Upper lobe of left lung (tissue), 6 donors: ENCODE results near the gene ANKS1B. TPM values are rescaled to one million over a fixed set of nuclear protein-coding genes. Genes with fewer than 3 reads are reported as not detected.

Experiments
- ATAC-seq, 2 donors: fragments of 200-7000 bp; cut with Tn5 transposase; one replicate each; pipeline ENCODE4 v1.9.1; 2022; ENCODE audit warnings: mild to moderate bottlenecking in 2 of 2, moderate library complexity in 2 of 2; ENCODE audit not compliant: low FRiP score in 2 of 2
- DNase-seq, 2 donors: peaks; one replicate each; pipeline ENCODE4 v3.0.0-alpha.2; 2019 to 2020
- H3K27ac ChIP-seq, 4 donors: fragments of 200-600 bp; sonication (generic); one replicate each; pipeline ENCODE4 v1.5.1; 2016 to 2019
- H3K27me3 ChIP-seq, 4 donors: fragments of 200-600 bp; sonication (generic); one replicate each; pipeline ENCODE4 v1.5.1; 2017 to 2019
- H3K36me3 ChIP-seq, 4 donors: fragments of 200-600 bp; sonication (generic); one replicate each; pipeline ENCODE4 v1.5.1; 2016 to 2019
- H3K4me1 ChIP-seq, 4 donors: fragments of 200-600 bp; sonication (generic); one replicate each; pipeline ENCODE4 v1.5.1; 2018 to 2019
- H3K4me3 ChIP-seq, 4 donors: fragments of 200-600 bp; sonication (generic); one replicate each; pipeline ENCODE4 v1.5.1; 2017 to 2019; ENCODE audit warnings: mild to moderate bottlenecking in 2 of 4, moderate library complexity in 1 of 4
- H3K9me3 ChIP-seq, 4 donors: fragments of 200-600 bp; sonication (generic); one replicate each; pipeline ENCODE4 v1.5.1; 2018 to 2019
- CTCF ChIP-seq, 6 experiments: fragments of 450-650 bp in 4 of 6; fragments of 200-600 bp in 2 of 6; sonication (generic) in 2 of 6; IDR thresholded peaks; one replicate each; pipeline ENCODE4 v1.5.1; 2016 to 2019; ENCODE audit warnings: antibody characterized with exemption in 6 of 6
- EP300 ChIP-seq, 4 donors: sonication (generic); formaldehyde crosslinking; IDR thresholded peaks; one replicate each; pipeline ENCODE4 v1.5.1; 2017; ENCODE audit warnings: antibody characterized with exemption in 4 of 4, control low read depth in 2 of 4
- POLR2A ChIP-seq, 4 donors: fragments of 450-650 bp; IDR thresholded peaks; one replicate each; pipeline ENCODE4 v1.5.1; 2016 to 2017; ENCODE audit warnings: antibody characterized with exemption in 4 of 4, mild to moderate bottlenecking in 2 of 4
- POLR2AphosphoS5 ChIP-seq, 2 donors: sonication (generic); formaldehyde crosslinking; IDR thresholded peaks; one replicate each; pipeline ENCODE4 v1.5.1; 2017; ENCODE audit warnings: antibody characterized with exemption in 2 of 2
- WGBS, 2 donors: methylation state at CpG; one replicate each; pipeline ENCODE4 v1.1.5; 2017 to 2018; 5-methylcytosine and 5-hydroxymethylcytosine counted together
- total RNA-seq, 6 donors: library from RNA; depleted of rRNA in 4 of 6; stranded (reverse); fragments of >200 nt in 4 of 6; gene quantifications; one replicate each; pipeline versions ENCODE4 v1.1.0 to v1.2.1, GENCODE V29; 2016 to 2021
- donor health status: DM: no; HTN: no; CAD: no; lungs with moderate emphysema.
- donor health status: DM: no; HTN: yes; CAD: no; lungs with severe emphysema.

ANKS1B gene
- total RNA-seq, 6 donors from 2014 or later, result 5.1 to 23.7 (median 7.2) TPM

- 91 to 98% methylated on average over 2 of the region's 2 CpGs for WGBS, 2 donors
- TF ChIP-seq POLR2A (IDR thresholded peaks at IDR 0.05) (no peak), EP300 (IDR thresholded peaks at IDR 0.05) (no peak), POLR2AphosphoS5 (IDR thresholded peaks at IDR 0.05) (no peak)
These were observed 276.9 kb downstream of the ANKS1B start for GRCh38 chr12:99707883-99708282.

DNA sequence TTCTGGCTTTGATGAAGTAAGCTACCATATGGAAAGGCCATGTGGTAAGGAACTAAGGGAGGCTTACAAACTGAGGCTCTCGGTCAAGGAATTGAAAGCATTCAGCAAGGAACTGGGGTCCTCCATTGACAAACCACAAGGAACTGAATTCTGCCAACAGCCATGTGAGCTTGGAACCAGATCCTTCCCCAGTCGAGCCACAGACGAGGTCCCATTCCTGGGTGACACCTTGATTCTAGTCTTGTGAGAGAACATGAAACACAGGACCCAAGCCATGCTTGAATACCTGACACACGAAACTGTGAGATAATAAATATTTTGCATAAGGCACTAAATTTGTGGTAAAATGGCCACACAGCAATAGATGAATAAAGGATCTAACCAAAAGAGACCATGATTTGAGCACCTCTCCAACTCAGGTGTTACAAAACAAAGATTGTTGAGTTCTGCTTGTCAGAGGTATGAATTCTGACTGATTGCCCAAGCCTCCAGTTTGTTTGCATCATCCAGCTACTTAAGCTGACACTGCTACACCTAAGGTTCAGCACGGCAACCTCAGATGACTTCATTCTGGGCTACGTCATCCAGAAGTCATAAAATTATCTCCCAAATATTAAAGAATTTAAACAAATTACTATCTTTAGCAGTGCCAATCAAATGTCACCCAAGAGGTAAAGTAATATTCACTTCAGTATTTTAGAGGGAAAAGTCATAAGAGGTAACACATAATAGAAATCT, 277.8 kb downstream of the ANKS1B start:
- H3K27me3 ChIP-seq, result no peaks in the 10 kb centered on the region
- TF ChIP-seq CTCF (IDR thresholded peaks at IDR 0.05), result no peak
- TF ChIP-seq EP300 (IDR thresholded peaks at IDR 0.05), result no peak
- TF ChIP-seq POLR2AphosphoS5 (IDR thresholded peaks at IDR 0.05), result no peak
- TF ChIP-seq POLR2A (IDR thresholded peaks at IDR 0.05), result no peak
- ATAC-seq (no peak), DNase-seq (peak in 1 of 2 donors; percentile 37)
- H3K36me3 ChIP-seq, result no peaks in the 10 kb centered on the region
- no peak overlapping the region for H3K27ac ChIP-seq
- H3K9me3 ChIP-seq, result no peaks in the 10 kb centered on the region
- H3K4me1 ChIP-seq, result no peaks in the 10 kb centered on the region
- H3K4me3 ChIP-seq, result no peak overlapping the region
- 83 to 86% methylated on average over 6 of the region's 6 CpGs for WGBS, 2 donors

More at GRCh38 chr12:99707883-99708282, 276.9 kb downstream of the ANKS1B start:
- Histone ChIP-seq H3K9me3 (no peaks in the 10 kb centered on the region), H3K27me3 (no peaks in the 10 kb centered on the region), H3K4me1 (no peaks in the 10 kb centered on the region), H3K36me3 (no peaks in the 10 kb centered on the region), H3K27ac (no peak overlapping the region), H3K4me3 (no peak overlapping the region)
- ATAC-seq (no peak), DNase-seq (no peak)

- H3K36me3 ChIP-seq, result no peaks in the 10 kb centered on the region
- no peaks in the 10 kb centered on the region for H3K9me3 ChIP-seq
- H3K4me1 ChIP-seq, result no peaks in the 10 kb centered on the region
- TF ChIP-seq POLR2AphosphoS5 (IDR thresholded peaks at IDR 0.05) (no peak), CTCF (IDR thresholded peaks at IDR 0.05) (no peak), POLR2A (IDR thresholded peaks at IDR 0.05) (no peak), EP300 (IDR thresholded peaks at IDR 0.05) (no peak)
- no peak overlapping the region for H3K4me3 ChIP-seq
- no peak overlapping the region for H3K27ac ChIP-seq
- no peaks in the 10 kb centered on the region for H3K27me3 ChIP-seq
- no peak for DNase-seq
- ATAC-seq, result no peak
These were observed 280.3 kb downstream of the ANKS1B start for GRCh38 chr12:99704458-99704857.

DNA sequence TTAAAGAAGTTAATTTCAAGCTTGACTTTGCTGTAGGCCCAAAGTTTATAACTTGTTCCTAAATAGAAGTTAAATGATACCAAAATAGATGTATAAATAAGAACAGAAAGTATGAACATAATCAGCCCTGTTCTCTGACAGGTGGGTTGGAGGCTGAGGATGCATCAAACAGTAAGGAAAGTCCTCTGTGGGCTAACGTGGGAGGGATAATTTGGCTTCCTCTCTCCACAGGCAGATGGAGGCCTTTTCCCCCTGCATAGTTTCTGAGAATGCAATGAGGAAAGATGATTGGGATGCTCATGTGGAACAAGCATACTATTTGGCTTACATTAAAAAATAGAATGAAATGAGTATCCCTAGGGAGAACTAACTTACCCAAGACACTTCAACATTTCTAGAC, 280.7 kb downstream of the ANKS1B start:
- 61 to 67% methylated on average over 1 of the region's 1 CpG for WGBS, 2 donors
- Histone ChIP-seq H3K4me1 (no peaks in the 10 kb centered on the region), H3K9me3 (no peaks in the 10 kb centered on the region), H3K27ac (no peak overlapping the region), H3K36me3 (no peaks in the 10 kb centered on the region), H3K27me3 (no peaks in the 10 kb centered on the region), H3K4me3 (no peak overlapping the region)
- ATAC-seq (no peak), DNase-seq (no peak)
- TF ChIP-seq CTCF (IDR thresholded peaks at IDR 0.05) (no peak), POLR2AphosphoS5 (IDR thresholded peaks at IDR 0.05) (no peak), POLR2A (IDR thresholded peaks at IDR 0.05) (no peak), EP300 (IDR thresholded peaks at IDR 0.05) (no peak)

DNA sequence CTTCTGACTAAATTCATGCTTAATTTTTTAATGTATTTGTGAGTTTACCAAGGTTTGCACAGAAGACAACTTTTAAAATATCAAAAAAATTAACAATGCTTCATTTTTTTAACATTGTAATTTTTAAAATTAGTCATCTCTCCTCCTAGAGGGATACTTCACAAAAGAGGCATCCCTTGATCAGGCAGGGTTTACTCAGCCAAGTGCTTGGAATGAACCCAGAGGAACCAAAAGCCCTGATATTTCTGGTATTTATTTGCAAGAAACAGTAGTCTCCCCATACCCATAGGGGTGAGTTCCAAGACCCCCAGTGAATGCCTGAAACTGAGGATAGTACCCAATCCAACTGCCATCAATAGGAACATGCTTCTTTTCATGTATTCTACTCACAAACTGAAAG, 284.7 kb downstream of the ANKS1B start:
- DNase-seq (no peak), ATAC-seq (no peak)
- Histone ChIP-seq H3K27me3 (no peaks in the 10 kb centered on the region), H3K4me3 (no peak overlapping the region), H3K36me3 (no peaks in the 10 kb centered on the region), H3K4me1 (no peaks in the 10 kb centered on the region), H3K9me3 (no peaks in the 10 kb centered on the region), H3K27ac (no peak overlapping the region)
- no peak for TF ChIP-seq CTCF (IDR thresholded peaks at IDR 0.05)
